Measurements from ENCODE around the gene FKBP4.
A peak's percentile ranks its signal among the peaks of the same experiment; 100 is the strongest.

Gene FKBP4

GRCh38 chr12:2813214-2814185 is 18.7 kb downstream of the FKBP4 start:
- DNase-seq (ENCODE audit: low read depth) = peak; percentile 8

DNA sequence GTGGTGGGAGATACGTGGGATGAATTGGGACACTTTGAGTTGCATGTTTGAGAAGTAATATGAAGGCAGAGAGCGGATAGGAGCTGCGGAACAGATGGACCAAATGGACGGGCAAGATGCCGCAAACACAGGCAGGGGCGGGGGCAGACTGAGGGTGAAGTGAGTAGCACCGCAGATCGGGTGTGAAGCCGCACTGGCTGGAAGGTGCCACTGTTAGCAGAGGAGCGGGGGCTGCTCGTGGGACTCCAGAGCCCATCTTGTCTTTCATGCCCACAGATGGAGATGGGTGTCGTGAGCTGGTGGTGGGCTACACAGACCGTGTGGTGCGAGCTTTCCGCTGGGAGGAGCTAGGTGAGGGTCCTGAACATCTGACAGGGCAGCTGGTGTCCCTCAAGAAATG is 25.0 kb downstream of the FKBP4 start:
- no peak for DNase-seq (ENCODE audit: low read depth)

DNA sequence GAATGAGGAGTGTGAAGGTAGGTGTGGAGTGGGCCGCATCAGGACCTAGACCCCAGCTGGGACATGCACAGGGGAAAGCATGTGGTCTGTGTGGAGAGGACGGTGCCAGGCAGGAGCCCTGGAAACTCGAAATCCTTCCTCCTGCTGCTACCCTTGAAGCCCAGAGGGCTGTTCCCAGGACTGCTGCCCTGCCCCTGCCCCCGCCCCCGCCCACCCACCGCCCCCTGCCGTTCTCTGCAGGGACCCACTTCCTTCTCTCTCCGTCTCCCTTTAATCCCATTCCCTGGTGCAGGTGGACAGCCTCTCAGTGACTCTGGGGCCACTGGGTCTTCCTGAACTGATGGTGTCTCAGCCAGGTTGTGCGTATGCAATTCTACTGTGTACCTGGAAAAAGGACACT is 25.7 kb downstream of the FKBP4 start:
- no peak for DNase-seq (ENCODE audit: low read depth)

- DNase-seq (ENCODE audit: low read depth) = no peak
These were observed 28.7 kb downstream of the FKBP4 start for GRCh38 chr12:2823483-2823882.

DNA sequence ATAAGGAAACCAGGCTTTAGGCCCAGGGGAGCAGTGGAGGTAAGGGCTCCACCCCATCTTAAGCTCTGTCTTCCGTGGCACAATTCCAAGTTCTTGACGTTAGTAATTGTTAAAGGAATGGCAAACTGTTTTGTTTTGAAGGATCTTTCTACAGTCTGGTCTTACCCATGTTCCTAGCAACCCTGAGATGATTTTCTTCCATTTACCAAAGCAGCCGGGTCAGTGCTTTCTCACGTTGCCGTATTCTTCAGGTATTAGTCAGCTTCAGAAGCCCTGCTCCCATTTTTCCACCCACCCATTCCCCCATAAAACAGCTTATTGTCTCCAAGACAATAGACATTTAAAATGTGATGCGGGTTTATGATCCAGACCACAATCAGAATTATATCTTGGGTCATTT is 29.8 kb downstream of the FKBP4 start:
- no peak for DNase-seq (ENCODE audit: low read depth)

DNA sequence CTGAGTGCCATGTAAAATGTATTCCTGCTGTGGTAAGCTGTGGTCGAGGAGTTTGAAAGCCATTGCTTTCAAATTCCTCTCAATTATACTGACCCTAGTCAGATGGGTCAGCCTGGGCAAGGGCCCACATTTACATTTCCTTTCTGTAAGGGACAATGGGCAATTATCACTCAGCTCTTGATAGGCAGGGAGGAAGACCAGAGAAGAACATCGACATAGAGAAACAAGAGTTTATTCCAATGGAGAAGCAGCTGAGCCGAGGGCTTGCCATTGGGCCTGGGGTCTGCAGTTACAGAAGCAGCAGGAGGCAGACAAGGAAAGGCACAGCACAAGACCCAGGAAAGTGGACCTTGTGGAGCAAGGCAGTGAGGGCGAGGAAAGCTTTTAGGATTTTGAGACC is 30.4 kb downstream of the FKBP4 start:
- no peak for DNase-seq (ENCODE audit: low read depth)

DNA sequence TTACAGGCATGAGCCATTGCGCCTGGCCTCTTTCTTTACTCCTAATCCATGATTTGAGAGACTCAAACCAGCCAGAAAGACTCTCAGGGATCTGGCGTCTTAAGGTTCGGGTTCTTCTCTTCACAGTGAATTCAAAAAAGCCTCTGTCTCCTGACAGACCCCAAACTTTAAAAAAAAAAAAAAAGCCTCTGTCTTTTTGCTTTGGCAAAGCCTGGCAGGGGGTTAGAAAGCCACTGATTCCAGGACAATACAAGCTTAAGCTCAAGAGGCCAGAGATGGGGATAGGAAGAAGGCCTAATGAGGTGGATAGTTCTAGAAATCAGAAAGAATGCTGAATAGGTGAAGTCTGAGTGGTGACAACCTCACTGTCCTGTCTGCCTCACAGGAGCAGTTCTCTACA is 31.3 kb downstream of the FKBP4 start:
- no peak for DNase-seq (ENCODE audit: low read depth)

- no peak for DNase-seq (ENCODE audit: low read depth)
These were observed 32.1 kb downstream of the FKBP4 start for GRCh38 chr12:2826721-2827515.

GRCh38 chr12:2829275-2829674 is 34.5 kb downstream of the FKBP4 start:
- no peak for DNase-seq (ENCODE audit: low read depth)

DNA sequence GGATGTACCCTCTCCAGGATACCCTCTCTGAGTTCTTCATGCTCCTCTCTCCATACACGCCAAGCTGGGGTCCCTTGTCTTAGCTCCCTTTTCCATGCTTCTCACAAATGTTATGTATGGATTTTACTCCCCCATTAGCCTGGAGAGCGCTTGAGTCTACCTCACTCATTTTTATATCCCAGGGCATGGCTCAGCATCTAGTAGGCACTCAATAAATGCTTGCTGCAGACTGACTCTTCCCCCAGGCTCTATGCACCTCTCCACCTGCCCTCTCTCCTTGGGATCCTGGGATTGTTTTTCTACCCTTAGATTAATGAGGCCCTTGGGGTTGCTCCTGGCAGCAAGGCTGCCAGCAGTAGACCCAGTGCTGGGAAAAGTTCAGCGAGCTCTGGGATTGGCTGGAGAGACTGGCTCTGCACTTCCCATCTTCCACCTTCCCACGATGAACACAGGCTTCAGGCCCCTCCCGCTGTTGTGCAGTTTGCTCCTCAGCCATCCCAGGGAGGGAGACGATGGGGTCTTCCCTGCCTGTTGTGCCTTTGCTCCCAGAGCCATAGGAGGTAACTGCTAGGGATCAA is 37.9 kb downstream of the FKBP4 start:
- DNase-seq (ENCODE audit: low read depth) = no peak

DNA sequence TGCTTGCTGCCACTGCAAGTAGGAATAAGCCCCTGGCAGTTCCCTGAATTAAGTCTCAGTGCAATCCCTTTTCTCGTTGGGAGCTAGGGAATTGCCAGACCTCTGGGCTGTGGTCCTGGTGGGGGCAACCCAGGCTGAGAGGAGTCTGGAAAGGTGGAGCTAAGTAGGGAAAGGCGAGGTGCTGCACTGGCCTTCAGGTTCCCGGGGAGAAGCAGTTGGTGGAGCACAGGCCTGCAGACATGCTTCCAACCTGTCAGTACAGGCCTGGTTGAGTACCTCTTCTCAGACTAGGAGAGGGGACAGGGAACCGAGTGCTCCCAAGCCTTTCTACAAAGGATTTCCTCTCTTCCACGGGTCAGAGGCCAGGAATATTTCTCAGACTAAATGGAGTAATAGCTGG is 38.6 kb downstream of the FKBP4 start:
- no peak for DNase-seq (ENCODE audit: low read depth)

GRCh38 chr12:2833810-2834209 is 39.0 kb downstream of the FKBP4 start:
- DNase-seq (ENCODE audit: low read depth) = no peak

DNA sequence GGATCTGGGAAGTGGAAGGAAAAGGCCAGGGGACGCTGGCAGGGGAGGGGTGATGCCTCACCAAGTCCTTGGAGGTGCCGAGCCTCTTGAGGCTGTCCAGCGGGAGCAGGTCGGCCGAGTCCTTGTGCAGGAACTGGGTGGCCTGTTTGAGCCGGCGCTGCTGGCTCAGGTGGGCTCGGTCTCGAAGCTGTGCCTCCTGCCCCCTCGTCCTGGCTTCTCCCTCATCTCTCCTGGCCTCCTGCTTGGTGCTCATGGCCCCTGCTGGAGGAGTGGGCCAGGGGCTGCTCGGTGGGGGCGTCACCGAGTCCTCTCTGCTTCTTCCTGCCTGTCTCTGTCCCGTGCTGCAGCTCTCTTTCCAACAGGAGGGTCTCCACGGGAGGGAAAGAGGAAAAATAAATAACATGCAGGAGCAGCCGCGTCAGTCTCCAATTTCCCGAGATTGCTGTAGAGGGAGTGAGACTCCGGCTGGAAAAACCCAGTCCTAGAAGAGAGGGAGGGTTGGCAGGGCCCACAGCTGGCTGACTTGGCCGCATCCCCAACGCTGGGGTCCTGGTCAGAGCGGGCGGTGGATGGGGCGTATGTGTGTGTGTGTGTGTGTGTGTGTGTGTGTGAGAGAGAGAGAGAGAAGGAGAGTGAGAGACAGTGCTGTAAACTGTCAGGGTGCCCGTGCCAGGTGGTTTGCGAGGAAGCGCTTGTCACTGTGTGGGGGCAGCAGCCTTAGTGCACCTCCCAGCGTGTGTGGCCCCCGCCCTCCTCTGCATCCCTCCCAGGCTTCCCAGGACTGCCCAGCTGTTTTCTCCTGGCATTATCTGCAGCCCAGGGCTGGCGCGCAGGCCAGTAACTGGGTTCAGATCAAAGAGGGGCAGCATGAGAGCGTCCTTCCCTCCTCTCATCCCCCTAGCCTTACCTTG is 40.1 kb downstream of the FKBP4 start, which contains the start of gene NRIP2:
Gene NRIP2 (minus strand): TSS at position 455 of the 911 bp plus-strand sequence. CDS start 52 bp downstream, at position 403.
- DNase-seq (ENCODE audit: low read depth) = no peak

- DNase-seq (ENCODE audit: low read depth) = no peak
These were observed 41.1 kb downstream of the FKBP4 start for GRCh38 chr12:2835691-2836403.

DNA sequence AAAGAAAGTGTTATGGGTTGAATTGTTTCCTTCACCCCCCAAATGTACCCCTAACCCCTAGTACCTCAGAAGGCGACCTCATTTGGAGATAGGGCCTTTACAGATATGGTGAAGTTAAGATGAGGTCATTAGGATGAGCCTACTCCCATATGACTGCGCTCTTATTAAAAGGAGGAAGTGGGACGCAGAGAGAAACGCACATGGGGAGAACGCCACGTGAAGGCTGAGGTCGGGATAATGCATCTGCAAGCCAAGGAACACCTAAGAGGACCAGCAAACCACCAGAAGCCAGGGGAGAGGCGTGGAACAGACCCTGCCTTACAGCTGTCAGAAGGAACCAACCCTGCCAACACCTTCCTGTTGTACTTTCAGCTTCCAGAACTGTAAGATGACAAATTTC is 41.8 kb downstream of the FKBP4 start:
- DNase-seq (ENCODE audit: low read depth) = no peak

DNA sequence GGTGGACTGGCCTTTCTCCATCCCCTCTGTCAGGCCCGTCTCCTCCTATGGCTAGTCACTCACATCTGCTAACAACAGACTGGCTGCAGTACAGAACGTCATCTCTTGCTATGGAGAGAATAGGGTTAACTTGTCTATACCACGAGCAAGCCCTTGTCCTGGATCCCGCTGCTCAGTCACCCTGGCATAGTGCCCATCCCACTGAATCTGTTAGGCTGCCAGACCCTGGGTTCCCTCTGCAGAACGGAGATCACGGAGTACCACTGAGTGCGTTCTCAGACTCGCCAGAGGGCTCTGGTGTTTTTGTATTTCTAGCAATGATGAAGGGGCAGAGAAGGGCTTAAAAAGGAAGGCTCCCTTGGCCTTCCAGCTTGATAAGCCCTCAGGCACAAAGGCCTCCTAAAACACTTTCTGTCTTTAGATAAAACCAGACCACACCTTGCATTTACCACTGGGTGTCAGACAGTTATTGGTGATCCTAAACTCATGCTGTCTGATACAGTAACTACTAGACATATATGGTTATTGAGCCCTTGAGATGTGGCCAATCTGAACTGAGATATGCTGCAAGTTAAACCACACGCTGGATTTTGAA is 46.4 kb downstream of the FKBP4 start:
- DNase-seq (ENCODE audit: low read depth) = no peak

- no peak for DNase-seq (ENCODE audit: low read depth)
These were observed 48.2 kb downstream of the FKBP4 start for GRCh38 chr12:2842948-2843347.

DNA sequence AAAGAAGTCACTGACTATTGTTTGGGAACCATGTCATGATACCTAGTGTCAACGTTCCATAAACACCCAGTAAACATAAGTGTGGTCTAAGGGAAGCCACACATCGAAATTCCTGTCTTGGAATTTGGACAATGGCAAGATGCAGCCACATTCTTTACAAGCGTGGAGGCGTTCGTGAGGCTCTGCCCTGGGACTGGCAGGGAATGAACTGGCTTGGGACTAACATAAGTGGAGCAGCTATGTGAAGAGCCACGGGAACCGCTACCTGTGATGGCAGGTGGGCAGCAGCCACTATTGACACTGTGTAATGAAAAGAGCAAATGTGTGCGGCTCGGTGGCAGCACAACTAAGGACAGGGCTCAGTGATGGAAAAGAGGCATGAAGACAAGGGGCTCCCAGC is 50.0 kb downstream of the FKBP4 start:
- DNase-seq (ENCODE audit: low read depth) = no peak

DNA sequence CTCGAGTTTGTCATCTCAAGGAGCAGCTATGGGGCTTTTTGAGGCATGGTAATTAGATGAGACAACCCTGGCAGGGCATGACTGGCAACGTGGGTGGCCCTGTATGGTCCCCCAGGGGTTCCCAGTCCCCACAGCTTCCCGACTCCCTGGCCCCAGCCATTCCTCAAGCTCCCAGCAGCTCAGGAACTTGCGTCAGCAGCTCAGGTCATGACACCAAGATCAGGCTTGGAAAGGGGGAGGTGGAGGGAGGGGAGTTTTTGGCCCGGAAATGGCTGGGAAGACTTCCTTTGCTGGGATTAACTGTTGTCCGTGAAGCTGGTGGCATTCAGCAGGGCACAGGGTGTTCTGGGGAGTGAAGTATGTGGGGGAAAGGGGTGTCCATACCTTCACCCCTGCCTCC is 50.5 kb downstream of the FKBP4 start:
- DNase-seq (ENCODE audit: low read depth) = no peak

GRCh38 chr12:2851931-2852330 is 57.2 kb downstream of the FKBP4 start:
- DNase-seq (ENCODE audit: low read depth) = no peak

GRCh38 chr12:2853626-2854025 is 58.9 kb downstream of the FKBP4 start:
- no peak for DNase-seq (ENCODE audit: low read depth)

All from stimulated activated CD8-positive, alpha-beta memory T cell treated with anti-CD3 and anti-CD28 coated beads, Interleukin-15, amount 100 ng/mL, for 1 hour (primary cell).